NCI-H1092 (cell line): ENCODE data around the gene FAM98B.
A peak's percentile ranks its signal among the peaks of the same experiment; 100 is the strongest.
"Not testable (repeated sequence)": the region's sequence is repeated elsewhere in the genome, so short reads cannot be mapped to it uniquely, and the experiment has no call there.

Experiments used
- DNase-seq: peaks from one replicate; lab custom pipeline; 2025; lab: John Stamatoyannopoulos, UW

FAM98B gene

GRCh38 chr15:38453971-38454695, at the start of gene FAM98B:
TSS of gene FAM98B (plus strand) at chr15:38454127. CDS start at chr15:38454162, 35 bp downstream.
- DNase-seq, result peak; percentile 71

DNA sequence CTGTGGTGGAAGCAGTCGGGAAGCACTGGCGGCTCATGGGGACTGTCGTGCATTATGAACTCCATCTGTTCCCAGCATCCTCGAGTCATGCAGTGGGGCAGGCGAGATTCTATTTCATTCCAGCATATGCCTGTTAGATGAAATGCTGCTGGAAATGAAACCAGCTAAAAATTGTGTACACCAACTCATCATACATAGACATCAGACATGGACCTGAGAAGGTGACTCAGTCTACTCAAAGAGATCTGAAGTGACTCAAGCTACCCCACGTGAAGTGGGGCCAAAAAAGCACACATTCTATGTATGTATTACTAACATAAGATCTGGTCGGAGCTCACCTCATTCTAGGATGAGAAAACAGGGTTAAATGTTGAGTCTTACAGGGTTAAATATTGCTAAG, 47.5 kb upstream of the FAM98B start:
- DNase-seq, result no peak

DNA sequence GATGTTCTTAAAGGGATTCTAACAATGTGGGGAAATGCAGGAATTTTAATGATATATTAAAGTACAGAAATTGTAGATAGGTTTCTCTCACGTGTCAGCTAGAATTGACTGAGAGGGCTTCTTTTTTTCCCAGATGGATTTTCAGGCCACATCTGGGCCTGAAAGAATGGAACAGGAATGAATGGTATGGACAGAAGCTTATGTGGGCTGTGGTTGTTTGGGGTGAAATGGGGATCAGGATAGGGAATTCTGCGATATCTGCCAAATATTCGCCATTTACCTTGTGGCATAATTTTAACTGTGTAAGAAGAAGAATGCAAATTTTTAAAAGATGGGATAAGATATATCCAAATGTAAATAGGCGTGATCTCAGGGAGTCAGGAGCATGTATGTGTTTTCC, 45.4 kb upstream of the FAM98B start:
- DNase-seq, result no peak

DNA sequence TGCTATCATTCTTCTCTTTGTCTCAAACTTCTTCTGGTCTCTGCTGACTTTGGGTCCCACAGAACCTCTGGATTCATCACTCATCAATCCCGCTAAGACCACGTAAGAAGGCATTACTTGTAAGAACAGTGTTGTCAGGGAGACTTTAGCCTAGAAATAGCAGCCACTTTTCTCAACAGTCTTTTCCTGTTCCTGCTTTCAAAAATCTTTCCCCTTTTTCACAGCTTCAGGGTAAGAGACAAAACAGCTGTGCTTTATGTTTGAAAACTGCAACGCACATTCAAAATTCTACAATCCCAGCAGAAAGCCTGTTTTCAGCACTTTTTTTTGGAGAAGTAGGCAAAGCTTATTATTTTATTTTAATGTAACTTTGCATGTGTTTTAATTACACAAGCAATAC, 42.0 kb upstream of the FAM98B start:
- DNase-seq, result no peak

GRCh38 chr15:38412466-38412865, 41.5 kb upstream of the FAM98B start:
- DNase-seq, result no peak

DNA sequence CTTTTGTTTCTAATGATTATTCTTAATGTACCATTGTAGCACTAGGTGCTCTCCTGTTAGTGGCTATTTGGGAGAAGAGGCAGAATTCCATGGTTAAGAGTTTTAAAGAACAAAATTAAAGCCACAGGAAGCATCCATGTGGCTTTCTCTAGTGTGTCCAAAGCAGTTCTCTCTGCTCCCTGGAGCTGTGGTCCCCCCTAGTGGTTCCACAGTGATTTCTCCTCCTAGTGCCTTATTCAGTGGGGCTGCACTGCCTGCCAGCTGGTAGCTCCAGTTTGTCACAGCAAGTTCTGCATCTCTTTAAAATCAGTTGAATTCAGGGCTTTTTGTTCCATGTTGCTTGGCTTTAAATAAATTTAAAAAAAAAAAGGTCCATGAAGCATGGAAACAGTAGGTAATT, 39.6 kb upstream of the FAM98B start:
- DNase-seq, result no peak

DNA sequence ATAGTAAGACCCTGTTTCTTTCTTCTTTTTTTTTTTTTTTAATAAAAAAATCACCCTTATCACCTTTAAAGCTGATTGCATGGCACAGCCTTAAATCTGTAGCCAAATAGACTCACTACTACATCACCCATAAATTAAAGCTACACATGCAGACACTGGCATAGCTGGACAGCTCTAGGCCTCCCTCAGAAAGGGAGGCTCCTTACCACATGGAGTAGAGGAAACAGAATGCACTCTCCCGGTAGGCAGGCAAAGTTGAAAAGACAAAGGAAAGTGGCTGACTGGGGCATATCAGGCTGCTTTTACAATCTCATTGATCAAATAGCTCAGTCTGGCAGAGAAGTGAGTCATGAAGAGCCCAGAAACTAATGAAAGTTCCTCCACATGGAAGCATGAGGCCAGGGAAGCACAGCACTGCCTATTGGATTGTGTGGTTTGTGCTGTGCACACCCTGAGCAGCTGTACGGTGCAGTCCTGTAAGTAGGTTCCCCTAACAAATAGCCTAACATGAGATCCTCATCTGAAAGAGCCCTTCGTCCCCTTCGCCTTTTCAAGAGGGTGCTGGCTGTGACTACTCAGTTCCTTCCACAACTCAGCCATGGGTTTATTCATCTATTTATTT, 32.7 kb upstream of the FAM98B start:
- DNase-seq, result no peak

GRCh38 chr15:38424101-38424552, 29.8 kb upstream of the FAM98B start:
- DNase-seq, result no peak

DNA sequence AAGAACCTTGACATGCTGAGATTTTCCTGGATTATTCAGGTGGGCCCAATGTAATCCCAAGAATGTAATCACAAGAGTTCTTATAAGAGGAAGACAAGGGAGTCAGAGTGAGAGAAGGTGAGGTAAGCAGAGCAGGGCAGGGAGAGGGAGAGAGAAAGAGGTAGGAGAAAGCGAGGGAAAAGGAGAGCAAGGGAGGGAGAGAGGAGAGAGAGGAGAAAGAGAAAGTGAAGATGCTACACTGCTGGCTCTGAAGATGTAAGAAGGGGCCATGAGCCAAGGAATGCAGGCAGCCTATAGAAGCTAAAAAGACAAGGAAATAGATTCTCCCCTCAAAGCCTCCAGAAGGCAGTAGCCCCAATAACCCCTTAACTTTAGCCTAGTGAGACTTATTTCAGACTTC, 28.7 kb upstream of the FAM98B start:
- DNase-seq, result no peak

GRCh38 chr15:38427380-38427779, 26.5 kb upstream of the FAM98B start:
- no peak for DNase-seq

- no peak for DNase-seq
Measured at GRCh38 chr15:38430106-38430760, 23.7 kb upstream of the FAM98B start.

DNA sequence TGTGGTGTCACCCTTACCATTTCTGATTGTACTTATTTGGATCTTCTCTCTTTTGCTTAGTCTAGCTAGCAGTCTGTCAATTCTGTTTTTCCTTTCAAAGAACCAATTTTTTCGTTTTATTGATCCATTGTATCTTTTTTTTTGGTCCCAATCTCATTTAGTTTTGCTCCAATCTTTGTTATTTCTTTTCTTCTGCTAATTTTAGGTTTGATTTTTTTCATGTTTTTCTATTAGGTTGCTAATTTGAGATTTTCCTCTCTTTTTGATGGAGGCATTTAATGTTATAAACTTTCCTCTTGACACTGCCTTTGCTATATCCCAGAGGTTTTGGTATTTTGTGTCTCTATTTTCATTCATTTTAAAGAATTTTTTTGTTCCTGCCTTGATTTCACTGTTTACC, 16.9 kb upstream of the FAM98B start:
- no peak for DNase-seq

DNA sequence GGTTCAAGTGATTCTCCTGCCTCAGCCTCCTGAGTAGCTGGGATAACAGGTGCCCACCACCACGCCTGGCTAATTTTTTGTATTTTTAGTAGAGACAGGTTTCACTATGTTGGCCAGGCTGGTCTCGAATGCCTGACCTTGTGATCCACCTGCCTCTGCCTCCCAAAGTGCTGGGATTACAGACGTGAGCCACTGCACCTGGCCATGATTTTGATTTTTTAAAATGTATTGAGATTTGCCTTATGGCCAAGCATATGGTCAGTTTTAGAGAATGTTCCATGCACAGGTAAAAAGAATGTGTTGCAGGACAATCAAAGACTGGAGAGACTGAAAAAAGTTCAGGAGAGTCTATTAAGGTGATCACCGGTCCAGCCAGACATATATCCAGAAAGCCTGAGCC, 16.3 kb upstream of the FAM98B start:
- not testable (repeated sequence) for DNase-seq

- no peak for DNase-seq
Measured at GRCh38 chr15:38438031-38438986, 15.6 kb upstream of the FAM98B start.

- DNase-seq, result peak; percentile 16
Measured at GRCh38 chr15:38440353-38441129, 13.4 kb upstream of the FAM98B start.

- no peak for DNase-seq
Measured at GRCh38 chr15:38441130-38441519, 12.8 kb upstream of the FAM98B start.

- no peak for DNase-seq
Measured at GRCh38 chr15:38454696-38455090, 766 bp downstream of the FAM98B start.

GRCh38 chr15:38455092-38455491, 1.2 kb downstream of the FAM98B start:
- no peak for DNase-seq

- no peak for DNase-seq
Measured at GRCh38 chr15:38458646-38459045, 4.7 kb downstream of the FAM98B start.

GRCh38 chr15:38459480-38459879, 5.6 kb downstream of the FAM98B start:
- no peak for DNase-seq

DNA sequence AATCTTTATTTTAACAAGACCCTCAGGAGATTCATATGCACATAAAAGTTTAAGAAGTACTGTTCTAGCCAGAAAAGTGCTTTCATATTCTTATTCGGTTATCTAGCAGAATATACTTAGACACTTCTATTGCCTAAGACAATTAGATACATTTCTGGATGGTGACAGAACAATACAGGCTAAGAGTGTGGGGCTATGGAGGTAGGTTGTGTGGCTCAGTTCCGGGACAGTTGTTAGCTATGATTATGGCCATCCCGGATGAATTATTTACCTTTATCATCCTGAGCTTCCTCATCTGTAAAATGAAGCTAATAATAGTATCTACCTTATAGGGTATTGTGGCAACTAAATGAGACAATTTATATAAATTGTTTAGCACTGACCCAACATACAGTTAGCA, 6.6 kb downstream of the FAM98B start:
- no peak for DNase-seq
